Brain microvascular endothelial cell (primary cell): ENCODE results near the gene SLC16A4.

ENCODE experiments used
- DNase-seq: peaks from one replicate; pipeline ENCODE4 v3.0.0-alpha.2; 2020
- H3K27ac ChIP-seq: fragments of 250-450 bp; sonication (Bioruptor Pico); 2 replicates; pipeline ENCODE4 v1.5.1; 2020; ENCODE audit warnings: mild to moderate bottlenecking, moderate library complexity
- H3K27me3 ChIP-seq: fragments of 250-450 bp; sonication (Bioruptor Pico); replicated peaks from 2 replicates; pipeline ENCODE4 v1.5.1; 2020; ENCODE audit warnings: mild to moderate bottlenecking
- H3K36me3 ChIP-seq: fragments of 250-450 bp; sonication (Bioruptor Pico); replicated peaks from 2 replicates; pipeline ENCODE4 v1.5.1; 2020; ENCODE audit warnings: mild to moderate bottlenecking
- H3K4me3 ChIP-seq: 2 replicates; pipeline ENCODE4 v1.5.1; 2011; ENCODE audit warnings: low read depth, mild to moderate bottlenecking, control low read depth, low read length, moderate library complexity
- in situ Hi-C: cut with HindIII; loops from 2 replicates; pipeline ENCODE4 v1.10.0; 2017; ENCODE audit warnings: low sequenced_read_pairs, low pct_ligation_motif_present
- TF ChIP-seq, protein P1 (sequence below): IDR thresholded peaks from 2 replicates; pipeline ENCODE4 v1.5.1; 2011; ENCODE audit warnings: low read depth, mild to moderate bottlenecking, moderate library complexity, low read length, control low read depth, inconsistent platforms; ENCODE audit errors: missing control alignments

Gene SLC16A4

DNA sequence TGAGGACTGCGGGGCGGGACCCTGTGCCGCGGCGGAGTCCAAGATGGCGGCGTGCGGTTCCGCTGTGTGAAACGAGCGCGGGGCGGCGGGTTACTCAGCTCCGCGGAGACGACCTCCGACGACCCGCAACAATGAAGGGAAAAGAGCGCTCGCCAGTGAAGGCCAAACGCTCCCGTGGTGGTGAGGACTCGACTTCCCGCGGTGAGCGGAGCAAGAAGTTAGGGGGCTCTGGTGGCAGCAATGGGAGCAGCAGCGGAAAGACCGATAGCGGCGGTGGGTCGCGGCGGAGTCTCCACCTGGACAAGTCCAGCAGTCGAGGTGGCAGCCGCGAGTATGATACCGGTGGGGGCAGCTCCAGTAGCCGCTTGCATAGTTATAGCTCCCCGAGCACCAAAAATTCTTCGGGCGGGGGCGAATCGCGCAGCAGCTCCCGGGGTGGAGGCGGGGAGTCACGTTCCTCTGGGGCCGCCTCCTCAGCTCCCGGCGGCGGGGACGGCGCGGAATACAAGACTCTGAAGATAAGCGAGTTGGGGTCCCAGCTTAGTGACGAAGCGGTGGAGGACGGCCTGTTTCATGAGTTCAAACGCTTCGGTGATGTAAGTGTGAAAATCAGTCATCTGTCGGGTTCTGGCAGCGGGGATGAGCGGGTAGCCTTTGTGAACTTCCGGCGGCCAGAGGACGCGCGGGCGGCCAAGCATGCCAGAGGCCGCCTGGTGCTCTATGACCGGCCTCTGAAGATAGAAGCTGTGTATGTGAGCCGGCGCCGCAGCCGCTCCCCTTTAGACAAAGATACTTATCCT, 51.2 kb downstream of the SLC16A4 start:
- Histone ChIP-seq H3K36me3 (peaks cover 16% of the 10 kb centered on the region), H3K27ac (peak overlapping the region; percentile 84), H3K4me3 (peak overlapping the region; percentile 98), H3K27me3 (no peaks in the 10 kb centered on the region)
- DNase-seq = peak; percentile 40
- in situ Hi-C loops = no loop called here
- TF ChIP-seq, protein P1, sequence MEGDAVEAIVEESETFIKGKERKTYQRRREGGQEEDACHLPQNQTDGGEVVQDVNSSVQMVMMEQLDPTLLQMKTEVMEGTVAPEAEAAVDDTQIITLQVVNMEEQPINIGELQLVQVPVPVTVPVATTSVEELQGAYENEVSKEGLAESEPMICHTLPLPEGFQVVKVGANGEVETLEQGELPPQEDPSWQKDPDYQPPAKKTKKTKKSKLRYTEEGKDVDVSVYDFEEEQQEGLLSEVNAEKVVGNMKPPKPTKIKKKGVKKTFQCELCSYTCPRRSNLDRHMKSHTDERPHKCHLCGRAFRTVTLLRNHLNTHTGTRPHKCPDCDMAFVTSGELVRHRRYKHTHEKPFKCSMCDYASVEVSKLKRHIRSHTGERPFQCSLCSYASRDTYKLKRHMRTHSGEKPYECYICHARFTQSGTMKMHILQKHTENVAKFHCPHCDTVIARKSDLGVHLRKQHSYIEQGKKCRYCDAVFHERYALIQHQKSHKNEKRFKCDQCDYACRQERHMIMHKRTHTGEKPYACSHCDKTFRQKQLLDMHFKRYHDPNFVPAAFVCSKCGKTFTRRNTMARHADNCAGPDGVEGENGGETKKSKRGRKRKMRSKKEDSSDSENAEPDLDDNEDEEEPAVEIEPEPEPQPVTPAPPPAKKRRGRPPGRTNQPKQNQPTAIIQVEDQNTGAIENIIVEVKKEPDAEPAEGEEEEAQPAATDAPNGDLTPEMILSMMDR = peak; percentile 77

DNA sequence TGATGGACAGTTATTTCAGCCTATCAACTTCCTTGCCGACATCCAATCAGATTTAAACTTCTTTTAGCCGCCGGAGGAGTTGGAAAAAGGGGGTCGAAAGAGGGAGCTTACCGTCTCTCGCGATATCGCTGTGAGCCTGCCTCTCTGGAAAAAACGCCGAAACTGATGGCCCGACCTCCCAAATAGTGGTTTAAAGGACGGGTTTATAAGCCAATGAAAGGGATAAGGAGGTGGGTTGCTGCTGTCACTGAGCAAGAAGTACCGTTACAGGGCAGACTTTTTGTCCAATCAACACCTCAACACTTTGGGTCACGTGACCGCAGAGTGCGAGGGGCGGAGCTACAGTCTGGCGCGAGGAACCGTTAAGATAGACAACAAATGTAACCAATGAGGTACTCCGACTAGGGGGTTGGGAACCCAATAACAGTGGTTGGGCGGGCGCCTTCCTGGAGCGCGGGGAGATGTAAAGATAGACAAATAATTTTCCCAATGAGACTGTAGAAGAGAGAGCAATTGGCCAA, 51.9 kb downstream of the SLC16A4 start, which contains the start of gene RBM15:
RBM15 (plus strand) TSS at position 492 of the 521 bp plus-strand sequence; CDS start at position 521, 29 bp downstream.
- Histone ChIP-seq H3K4me3 (peak within 1 kb of the TSS; percentile 98), H3K27ac (peak within 1 kb of the TSS; percentile 97), H3K36me3 (peaks cover 15% of the 10 kb centered on the region), H3K27me3 (no peaks in the 10 kb centered on the region)
- peak; percentile 100 for DNase-seq
- TF ChIP-seq, protein P1 = no peak
- in situ Hi-C loops = no loop called here

- in situ Hi-C loops = no loop called here
- peak overlapping the region; percentile 97 for H3K27ac ChIP-seq
- peak overlapping the region; percentile 98 for H3K4me3 ChIP-seq
- no peaks in the 10 kb centered on the region for H3K27me3 ChIP-seq
- H3K36me3 ChIP-seq = peaks cover 13% of the 10 kb centered on the region
- DNase-seq = no peak
- TF ChIP-seq, protein P1 = peak; percentile 56
These were observed 52.4 kb downstream of the SLC16A4 start for GRCh38 chr1:110338309-110338885.

DNA sequence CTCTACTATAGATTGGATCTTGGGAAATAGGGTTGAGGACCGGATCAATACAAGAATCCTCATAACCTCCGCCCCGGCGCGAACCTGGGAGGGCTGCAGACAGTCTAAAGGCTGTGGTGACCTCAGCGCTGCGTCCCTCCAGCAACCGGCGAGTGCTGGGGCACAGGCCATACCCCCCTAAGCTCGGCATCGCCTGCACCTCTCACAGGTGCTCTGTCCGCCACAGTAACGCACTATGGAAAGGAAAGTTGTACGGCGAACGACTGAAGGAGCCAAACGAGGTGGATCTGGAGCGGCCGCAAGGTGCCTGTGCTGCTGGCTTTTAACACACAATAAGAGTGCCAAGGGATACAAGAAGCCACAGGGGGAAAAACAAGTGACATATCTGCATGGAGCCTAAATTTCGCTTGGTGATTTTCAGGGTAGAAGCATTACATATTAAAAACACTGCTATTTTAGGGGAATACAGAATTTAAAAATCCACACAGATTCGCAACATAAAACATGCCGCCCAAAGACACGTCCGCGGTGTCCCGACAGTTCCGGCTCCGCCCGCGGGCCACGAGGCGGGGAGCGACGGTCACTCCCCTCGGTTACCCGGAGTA, 53.0 kb downstream of the SLC16A4 start:
- DNase-seq = no peak
- in situ Hi-C loops = no loop called here
- Histone ChIP-seq H3K27me3 (no peaks in the 10 kb centered on the region), H3K36me3 (peaks cover 13% of the 10 kb centered on the region), H3K4me3 (peak overlapping the region; percentile 98), H3K27ac (peak overlapping the region; percentile 97)
- TF ChIP-seq, protein P1 = no peak

GRCh38 chr1:110336300-110337039, 54.4 kb downstream of the SLC16A4 start:
- TF ChIP-seq, protein P1 = no peak
- no peak overlapping the region for H3K4me3 ChIP-seq
- H3K36me3 ChIP-seq = peaks cover 7% of the 10 kb centered on the region
- no peak overlapping the region for H3K27ac ChIP-seq
- in situ Hi-C loops = no loop called here
- no peaks in the 10 kb centered on the region for H3K27me3 ChIP-seq
- DNase-seq = no peak
